SU-DHL-6 (cell line): ENCODE data around the gene RAB26.

Experiments used
- H2AFZ ChIP-seq: fragments of 200-600 bp; sonication (generic); 2 replicates; pipeline ENCODE4 v1.6.1; 2014; ENCODE audit warnings: low read depth, mild to moderate bottlenecking, moderate library complexity, mixed read lengths, antibody characterized with exemption, low read length; ENCODE audit not compliant: severe bottlenecking
- H3F3A ChIP-seq: fragments of 200-600 bp; shearing (Covaris generic); 2 replicates; pipeline ENCODE4 v1.6.0; 2016; ENCODE audit warnings: antibody characterized with exemption, mild to moderate bottlenecking; ENCODE audit not compliant: insufficient read depth
- H3K27ac ChIP-seq: fragments of 200-600 bp; sonication (generic); 2 replicates; pipeline ENCODE4 v1.5.1; 2016; ENCODE audit warnings: low read depth, mild to moderate bottlenecking, low read length, moderate library complexity, mixed read lengths
- H3K27me3 ChIP-seq: fragments of 200-600 bp; sonication (generic), shearing (Covaris generic); 2 replicates; pipeline ENCODE4 v1.6.0; 2014; ENCODE audit warnings: mild to moderate bottlenecking, low read length
- H3K36me3 ChIP-seq: fragments of 200-600 bp; sonication (generic); 2 replicates; pipeline ENCODE4 v1.6.1; 2014; ENCODE audit warnings: mild to moderate bottlenecking, low read length, mixed read lengths
- H3K4me2 ChIP-seq: fragments of 300-600, 200-600 bp; shearing (Covaris generic), sonication (generic); 2 replicates; pipeline ENCODE4 v1.6.0; 2014; ENCODE audit warnings: low read length, low read depth, mild to moderate bottlenecking; ENCODE audit not compliant: poor library complexity, severe bottlenecking
- H3K4me3 ChIP-seq: fragments of 200-600 bp; sonication (generic); 2 replicates; pipeline ENCODE4 v1.5.1; 2014; ENCODE audit warnings: antibody characterized with exemption, low read length, mild to moderate bottlenecking, mixed read lengths; ENCODE audit not compliant: insufficient read depth, poor library complexity, severe bottlenecking
- H3K79me2 ChIP-seq: fragments of 200-600 bp; sonication (generic); 2 replicates; pipeline ENCODE4 v1.6.1; 2014; ENCODE audit warnings: mild to moderate bottlenecking, low read length, moderate library complexity; ENCODE audit not compliant: insufficient read depth
- H3K9ac ChIP-seq: fragments of 200-600 bp; sonication (generic); 2 replicates; pipeline ENCODE4 v1.7.0; 2014; ENCODE audit warnings: mild to moderate bottlenecking, low read length
- H3K9me2 ChIP-seq: fragments of 200-600 bp; sonication (generic); replicated peaks from 2 replicates; pipeline ENCODE4 v1.6.1; 2014; ENCODE audit warnings: low read length; ENCODE audit not compliant: insufficient read depth
- H3K9me3 ChIP-seq: fragments of 200-600 bp; sonication (generic); 2 replicates; pipeline ENCODE4 v1.6.1; 2014; ENCODE audit warnings: low read length, mixed read lengths; ENCODE audit not compliant: insufficient read depth
- H4K20me1 ChIP-seq: fragments of 200-600 bp; sonication (generic); 2 replicates; pipeline ENCODE4 v1.6.1; 2014; ENCODE audit warnings: low read depth, mild to moderate bottlenecking, antibody characterized with exemption, low read length, moderate library complexity, mixed read lengths
- CTCF ChIP-seq: fragments of 200-600 bp; sonication (generic); IDR thresholded peaks from one replicate; pipeline ENCODE4 v1.5.1; 2017; ENCODE audit warnings: antibody characterized with exemption, mild to moderate bottlenecking, low read length, moderate library complexity; ENCODE audit not compliant: insufficient read depth, poor library complexity, severe bottlenecking
- EZH2phosphoT487 ChIP-seq: fragments of 200-600 bp; sonication (generic), shearing (Covaris generic); conservative IDR thresholded peaks from 2 replicates; pipeline ENCODE4 v1.6.1; 2018; ENCODE audit warnings: mild to moderate bottlenecking, antibody characterized with exemption, low read length, moderate library complexity, mixed read lengths

RAB26 gene

GRCh38 chr16:2196162-2196980 is 47.9 kb downstream of the RAB26 start, which contains the start of gene CASKIN1:
Gene CASKIN1 (minus strand): TSS chr16:2196605. CDS start chr16:2196432, 173 bp downstream.
- Histone ChIP-seq H3K4me2 (peak within 1 kb of the TSS; percentile 23), H3K9me2 (no peaks in the 10 kb centered on the region), H3K4me3 (no peak within 1 kb of the TSS), H3K9ac (no peak within 1 kb of the TSS), H2AFZ (no peak within 1 kb of the TSS), H3K27me3 (no peaks in the 10 kb centered on the region), H3K36me3 (no peaks in the 10 kb centered on the region), H3K79me2 (no peaks in the 10 kb centered on the region), H3K27ac (no peak within 1 kb of the TSS), H4K20me1 (no peaks in the 10 kb centered on the region), H3K9me3 (no peaks in the 10 kb centered on the region), H3F3A (0 out of 2 replicates have a peak, but pooled peaks cover 8% of the 10 kb centered on the region)
- TF ChIP-seq CTCF (no peak), EZH2phosphoT487 (no peak)

DNA sequence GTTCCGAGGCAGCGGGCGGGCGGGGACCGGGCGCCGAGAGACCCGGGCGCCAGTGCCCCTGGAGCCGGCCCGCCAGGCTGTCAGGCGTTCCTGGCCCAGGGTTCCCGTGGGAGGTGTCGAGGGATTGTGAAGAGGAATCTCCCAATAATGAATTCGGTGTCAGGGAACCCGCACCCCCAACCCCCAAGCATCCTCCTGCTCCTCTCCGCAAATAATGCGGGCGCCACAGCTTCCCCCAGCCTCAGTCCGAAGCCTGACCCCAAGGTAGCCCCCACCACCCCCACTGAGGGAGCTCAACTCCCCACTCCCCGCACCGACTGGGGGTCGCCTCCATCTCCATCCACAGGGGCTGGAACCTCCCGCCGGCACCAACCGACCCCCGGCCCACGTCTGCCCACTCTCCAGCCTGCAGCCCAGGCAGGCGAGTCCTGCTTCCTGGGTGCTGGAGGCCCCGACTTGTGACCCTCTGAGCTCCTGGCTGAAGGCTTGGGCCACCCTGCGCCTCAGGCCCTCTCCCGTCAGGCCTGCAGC is 48.6 kb downstream of the RAB26 start:
- H2AFZ ChIP-seq, result no peak overlapping the region
- no peak overlapping the region for H3K27ac ChIP-seq
- H3K79me2 ChIP-seq, result no peaks in the 10 kb centered on the region
- no peaks in the 10 kb centered on the region for H3K27me3 ChIP-seq
- no peak for TF ChIP-seq EZH2phosphoT487
- TF ChIP-seq CTCF, result no peak
- H3K9me2 ChIP-seq, result no peaks in the 10 kb centered on the region
- H3K4me2 ChIP-seq, result no peak overlapping the region
- no peaks in the 10 kb centered on the region for H3K9me3 ChIP-seq
- no peaks in the 10 kb centered on the region for H3K36me3 ChIP-seq
- no peak overlapping the region for H3K9ac ChIP-seq
- H3K4me3 ChIP-seq, result no peak overlapping the region
- H3F3A ChIP-seq, result 0 out of 2 replicates have a peak, but pooled peaks cover 8% of the 10 kb centered on the region
- no peaks in the 10 kb centered on the region for H4K20me1 ChIP-seq

- Histone ChIP-seq H3K27me3 (no peaks in the 10 kb centered on the region), H3K9me2 (no peaks in the 10 kb centered on the region), H4K20me1 (no peaks in the 10 kb centered on the region), H3K27ac (no peak overlapping the region), H3F3A (0 out of 2 replicates have a peak, but pooled peaks cover 8% of the 10 kb centered on the region), H3K79me2 (no peaks in the 10 kb centered on the region), H3K36me3 (no peaks in the 10 kb centered on the region), H3K9me3 (no peaks in the 10 kb centered on the region), H2AFZ (no peak overlapping the region), H3K9ac (no peak overlapping the region), H3K4me2 (no peak overlapping the region), H3K4me3 (no peak overlapping the region)
- TF ChIP-seq CTCF (no peak), EZH2phosphoT487 (no peak)
Observed at GRCh38 chr16:2197765-2198164, 49.3 kb downstream of the RAB26 start.
